Fibroblast of gingiva (primary cell): ENCODE measurements around the gene APP.

ENCODE experiments used
- DNase-seq: peaks from one replicate; pipeline ENCODE4 v3.0.0-alpha.2; 2011; ENCODE audit warnings: low read depth

Gene APP

GRCh38 chr21:25970254-25970930, 200.2 kb downstream of the APP start:
- no peak for DNase-seq

GRCh38 chr21:25967901-25968438, 202.6 kb downstream of the APP start:
- DNase-seq: no peak

GRCh38 chr21:25967181-25967900, 203.2 kb downstream of the APP start:
- DNase-seq: no peak

- peak; percentile 42 for DNase-seq
Measured at GRCh38 chr21:25965951-25966707, 204.4 kb downstream of the APP start.

- no peak for DNase-seq
Measured at GRCh38 chr21:25964926-25965325, 205.6 kb downstream of the APP start.

GRCh38 chr21:25964015-25964414, 206.6 kb downstream of the APP start:
- DNase-seq: no peak

GRCh38 chr21:25963181-25963580, 207.4 kb downstream of the APP start:
- peak; percentile 16 for DNase-seq

GRCh38 chr21:25961042-25961441, 209.5 kb downstream of the APP start:
- no peak for DNase-seq

GRCh38 chr21:25960402-25960801, 210.2 kb downstream of the APP start:
- DNase-seq: no peak

- DNase-seq: no peak
Measured at GRCh38 chr21:25959799-25960198, 210.8 kb downstream of the APP start.

- peak; percentile 88 for DNase-seq
Measured at GRCh38 chr21:25956993-25957714, 213.4 kb downstream of the APP start.

GRCh38 chr21:25955646-25956045, 214.9 kb downstream of the APP start:
- no peak for DNase-seq

- no peak for DNase-seq
Measured at GRCh38 chr21:25953659-25954058, 216.9 kb downstream of the APP start.

GRCh38 chr21:25953196-25953595, 217.4 kb downstream of the APP start:
- DNase-seq: no peak

GRCh38 chr21:25952306-25952705, 218.3 kb downstream of the APP start:
- DNase-seq: no peak

GRCh38 chr21:25949701-25950100, 220.9 kb downstream of the APP start:
- DNase-seq: no peak

- DNase-seq: peak; percentile 43
Measured at GRCh38 chr21:25944672-25945213, 225.8 kb downstream of the APP start.

GRCh38 chr21:25944082-25944481, 226.5 kb downstream of the APP start:
- no peak for DNase-seq

- no peak for DNase-seq
Measured at GRCh38 chr21:25942135-25942534, 228.4 kb downstream of the APP start.

GRCh38 chr21:25939396-25939761, 231.2 kb downstream of the APP start:
- no peak for DNase-seq

- DNase-seq: no peak
Measured at GRCh38 chr21:25938658-25939395, 231.7 kb downstream of the APP start.
